Panc1 (cell line): ENCODE results near the gene LRBA. TPM values are rescaled to one million over a fixed set of nuclear protein-coding genes. Genes with fewer than 3 reads are reported as not detected.

Experiments used
- ATAC-seq: fragments of 200-7000 bp; cut with Tn5 transposase; 2 replicates; pipeline ENCODE4 v1.9.1; 2020; ENCODE audit warnings: mild to moderate bottlenecking, moderate library complexity
- BruUV-seq: library from RNA; stranded (reverse); fragments of 400-500 nt; replicated peaks from 2 replicates; lab custom pipeline; 2021; lab: Mats Ljungman, UMichigan
- CTCF ChIA-PET: fragments of 300-600 bp; sonication (Branson Sonifier 250); formaldehyde crosslinking; loops from one replicate; lab custom pipeline; 2022; ENCODE audit warnings: antibody characterized with exemption; lab: Charles Lee
- POLR2A ChIA-PET: fragments of 300-600 bp; sonication (Branson Sonifier 250); formaldehyde crosslinking; loops from one replicate; lab custom pipeline; 2022; ENCODE audit warnings: antibody characterized with exemption; lab: Charles Lee
- DNase-seq: peaks from one replicate; pipeline ENCODE4 v3.0.0-alpha.2; 2010; ENCODE audit warnings: low read depth, low spot score
- H3K27ac ChIP-seq: 2 replicates; pipeline ENCODE4 v1.5.1; 2011; ENCODE audit warnings: mild to moderate bottlenecking, low read length, inconsistent platforms
- H3K27me3 ChIP-seq: fragments of 200-500 bp; sonication (Bioruptor generic); 2 replicates; pipeline ENCODE4 v1.6.0; 2014; ENCODE audit warnings: low read length, inconsistent platforms; ENCODE audit not compliant: control insufficient read depth, insufficient read depth
- H3K36me3 ChIP-seq: fragments of 200-500 bp; sonication (Bioruptor generic); 2 replicates; pipeline ENCODE4 v1.5.1; 2014; ENCODE audit warnings: inconsistent platforms, mild to moderate bottlenecking, low read length, moderate library complexity; ENCODE audit not compliant: control insufficient read depth, insufficient read depth
- H3K4me1 ChIP-seq: 2 replicates; pipeline ENCODE4 v1.5.1; 2011; ENCODE audit warnings: inconsistent platforms, mild to moderate bottlenecking, low read length, moderate library complexity; ENCODE audit not compliant: control insufficient read depth, insufficient read depth
- H3K4me3 ChIP-seq, 2 experiments: 2 replicates each; pipeline ENCODE4 v1.5.1; 2011 to 2012; ENCODE audit warnings: low read depth in 2 of 2, low read length in 2 of 2, mild to moderate bottlenecking in 2 of 2, inconsistent platforms in 1 of 2, moderate library complexity in 1 of 2
- H3K9me3 ChIP-seq: fragments of 200-500 bp; sonication (Bioruptor generic); 2 replicates; pipeline ENCODE4 v1.5.1; 2014; ENCODE audit warnings: low read depth, mild to moderate bottlenecking, inconsistent platforms, low read length, moderate library complexity; ENCODE audit not compliant: control insufficient read depth, insufficient read depth
- POLR2AphosphoS5 ChIP-seq: IDR thresholded peaks from 2 replicates; pipeline ENCODE4 v1.6.1; 2012; ENCODE audit warnings: mild to moderate bottlenecking, low read depth, low read length, moderate library complexity
- SIN3A ChIP-seq: IDR thresholded peaks from 2 replicates; pipeline ENCODE4 v1.6.1; 2012; ENCODE audit warnings: low read depth, mild to moderate bottlenecking, low read length, moderate library complexity, borderline replicate concordance; ENCODE audit not compliant: insufficient read depth
- TCF7L2 ChIP-seq: IDR thresholded peaks from 2 replicates; pipeline ENCODE4 v1.6.1; 2011; ENCODE audit warnings: mild to moderate bottlenecking, low read depth, low read length, inconsistent platforms
- in situ Hi-C: cut with HindIII; loops from 2 replicates; pipeline ENCODE4 v1.10.0; 2016; ENCODE audit warnings: low sequenced_read_pairs, low pct_unique_long_range_greater_than_20kb
- intact Hi-C: fragments of 100-400 bp; cut with micrococcal nuclease; formaldehyde crosslinking; loops from one replicate; pipeline ENCODE4 v1.10.0; 2022; ENCODE audit not compliant: unreplicated experiment
- total RNA-seq: library from RNA; stranded (reverse); gene quantifications from one replicate; pipeline ENCODE4 v1.2.1, GENCODE V29; 2021; ENCODE audit not compliant: unreplicated experiment
- TF ChIP-seq, protein P1 (sequence below): fragments of 450-650 bp; IDR thresholded peaks from 2 replicates; pipeline ENCODE4 v1.5.1; 2017; ENCODE audit warnings: mild to moderate bottlenecking
- TF ChIP-seq, protein P2 (sequence below), 2 experiments: IDR thresholded peaks; 2 replicates each; pipeline ENCODE4 v1.6.1; 2011 to 2012; ENCODE audit warnings: low read depth in 2 of 2, control low read depth in 1 of 2, low read length in 1 of 2, mild to moderate bottlenecking in 1 of 2, moderate library complexity in 1 of 2; ENCODE audit not compliant: insufficient read depth in 1 of 2

LRBA gene
- total RNA-seq, 1 experiment from 2014 or later = 26.4 TPM

DNA sequence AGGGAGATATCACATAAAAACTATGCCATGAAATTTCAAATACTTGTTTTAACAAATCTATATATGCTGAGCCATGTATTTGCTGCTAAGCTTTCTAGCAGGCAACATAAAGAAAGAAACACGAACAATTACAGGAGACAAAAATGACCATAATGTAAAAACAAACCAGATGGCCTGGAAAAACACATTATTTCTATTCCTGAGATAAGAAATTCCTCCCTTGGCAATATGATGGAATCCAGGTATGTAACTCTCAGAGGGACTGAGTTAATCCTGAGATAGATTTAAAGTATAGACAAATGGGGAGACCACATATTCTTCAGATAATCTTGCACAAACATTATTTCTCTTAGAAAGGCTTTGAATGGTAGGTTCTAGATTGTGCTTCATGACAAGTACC, 657.3 kb downstream of the LRBA start:
- no peaks in the 10 kb centered on the region for H3K4me1 ChIP-seq
- no peaks in the 10 kb centered on the region for H3K27me3 ChIP-seq
- POLR2A ChIA-PET = no interaction called here
- in situ Hi-C loops (no loop called here), intact Hi-C loops (no loop called here)
- DNase-seq = no peak
- ATAC-seq = no peak
- no peaks in the 10 kb centered on the region for H3K36me3 ChIP-seq
- H3K27ac ChIP-seq = no peak overlapping the region
- TF ChIP-seq, protein P1, sequence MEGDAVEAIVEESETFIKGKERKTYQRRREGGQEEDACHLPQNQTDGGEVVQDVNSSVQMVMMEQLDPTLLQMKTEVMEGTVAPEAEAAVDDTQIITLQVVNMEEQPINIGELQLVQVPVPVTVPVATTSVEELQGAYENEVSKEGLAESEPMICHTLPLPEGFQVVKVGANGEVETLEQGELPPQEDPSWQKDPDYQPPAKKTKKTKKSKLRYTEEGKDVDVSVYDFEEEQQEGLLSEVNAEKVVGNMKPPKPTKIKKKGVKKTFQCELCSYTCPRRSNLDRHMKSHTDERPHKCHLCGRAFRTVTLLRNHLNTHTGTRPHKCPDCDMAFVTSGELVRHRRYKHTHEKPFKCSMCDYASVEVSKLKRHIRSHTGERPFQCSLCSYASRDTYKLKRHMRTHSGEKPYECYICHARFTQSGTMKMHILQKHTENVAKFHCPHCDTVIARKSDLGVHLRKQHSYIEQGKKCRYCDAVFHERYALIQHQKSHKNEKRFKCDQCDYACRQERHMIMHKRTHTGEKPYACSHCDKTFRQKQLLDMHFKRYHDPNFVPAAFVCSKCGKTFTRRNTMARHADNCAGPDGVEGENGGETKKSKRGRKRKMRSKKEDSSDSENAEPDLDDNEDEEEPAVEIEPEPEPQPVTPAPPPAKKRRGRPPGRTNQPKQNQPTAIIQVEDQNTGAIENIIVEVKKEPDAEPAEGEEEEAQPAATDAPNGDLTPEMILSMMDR = no peak
- TF ChIP-seq POLR2AphosphoS5 = no peak
- TF ChIP-seq, protein P2, sequence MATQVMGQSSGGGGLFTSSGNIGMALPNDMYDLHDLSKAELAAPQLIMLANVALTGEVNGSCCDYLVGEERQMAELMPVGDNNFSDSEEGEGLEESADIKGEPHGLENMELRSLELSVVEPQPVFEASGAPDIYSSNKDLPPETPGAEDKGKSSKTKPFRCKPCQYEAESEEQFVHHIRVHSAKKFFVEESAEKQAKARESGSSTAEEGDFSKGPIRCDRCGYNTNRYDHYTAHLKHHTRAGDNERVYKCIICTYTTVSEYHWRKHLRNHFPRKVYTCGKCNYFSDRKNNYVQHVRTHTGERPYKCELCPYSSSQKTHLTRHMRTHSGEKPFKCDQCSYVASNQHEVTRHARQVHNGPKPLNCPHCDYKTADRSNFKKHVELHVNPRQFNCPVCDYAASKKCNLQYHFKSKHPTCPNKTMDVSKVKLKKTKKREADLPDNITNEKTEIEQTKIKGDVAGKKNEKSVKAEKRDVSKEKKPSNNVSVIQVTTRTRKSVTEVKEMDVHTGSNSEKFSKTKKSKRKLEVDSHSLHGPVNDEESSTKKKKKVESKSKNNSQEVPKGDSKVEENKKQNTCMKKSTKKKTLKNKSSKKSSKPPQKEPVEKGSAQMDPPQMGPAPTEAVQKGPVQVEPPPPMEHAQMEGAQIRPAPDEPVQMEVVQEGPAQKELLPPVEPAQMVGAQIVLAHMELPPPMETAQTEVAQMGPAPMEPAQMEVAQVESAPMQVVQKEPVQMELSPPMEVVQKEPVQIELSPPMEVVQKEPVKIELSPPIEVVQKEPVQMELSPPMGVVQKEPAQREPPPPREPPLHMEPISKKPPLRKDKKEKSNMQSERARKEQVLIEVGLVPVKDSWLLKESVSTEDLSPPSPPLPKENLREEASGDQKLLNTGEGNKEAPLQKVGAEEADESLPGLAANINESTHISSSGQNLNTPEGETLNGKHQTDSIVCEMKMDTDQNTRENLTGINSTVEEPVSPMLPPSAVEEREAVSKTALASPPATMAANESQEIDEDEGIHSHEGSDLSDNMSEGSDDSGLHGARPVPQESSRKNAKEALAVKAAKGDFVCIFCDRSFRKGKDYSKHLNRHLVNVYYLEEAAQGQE (IDR thresholded peaks at IDR 0.05; ENCODE audit: insufficient read depth in 1 of 2, low read depth in 2 of 2, low read length in 1 of 2) = no peak
- no peak for TF ChIP-seq SIN3A
- TF ChIP-seq TCF7L2 = no peak
- no peak overlapping the region for H3K4me3 ChIP-seq
- no peaks in the 10 kb centered on the region for H3K9me3 ChIP-seq
- CTCF ChIA-PET = no interaction called here
- BruUV-seq = no TSS peak

DNA sequence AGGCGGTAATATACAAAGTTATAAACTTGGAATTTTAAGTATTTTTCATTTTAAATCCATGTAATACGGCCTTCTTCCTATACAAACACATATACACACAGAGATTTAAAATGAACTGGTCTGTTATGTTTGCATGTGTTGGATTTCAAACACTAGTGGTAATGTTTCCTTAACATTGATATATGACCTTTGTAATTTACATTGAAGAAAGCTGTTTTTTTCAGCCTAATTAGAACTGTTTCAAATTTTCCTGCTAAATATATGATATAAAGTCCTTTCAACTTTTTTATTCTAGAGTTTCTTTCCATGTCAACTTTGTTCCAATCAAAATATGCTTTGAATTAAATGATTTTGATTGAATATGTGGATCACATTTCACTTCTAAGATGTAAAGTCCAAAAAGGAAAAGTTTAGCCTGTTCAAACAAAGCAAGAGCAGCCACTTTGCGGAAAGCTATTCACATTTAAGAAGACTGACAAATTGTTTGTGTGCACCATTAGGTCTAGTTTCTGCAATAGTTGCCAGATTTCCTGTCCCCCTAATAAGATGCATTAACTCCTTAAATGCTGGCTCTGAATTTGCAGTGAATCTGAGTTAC, 659.1 kb downstream of the LRBA start:
- POLR2A ChIA-PET = no interaction called here
- intact Hi-C loops = no loop called here
- Histone ChIP-seq H3K27ac (no peak overlapping the region), H3K36me3 (no peaks in the 10 kb centered on the region), H3K4me1 (no peaks in the 10 kb centered on the region), H3K9me3 (no peaks in the 10 kb centered on the region), H3K27me3 (no peaks in the 10 kb centered on the region), H3K4me3 (no peak overlapping the region)
- DNase-seq = no peak
- CTCF ChIA-PET = no interaction called here
- in situ Hi-C loops = no loop called here
- BruUV-seq = no TSS peak
- ATAC-seq = no peak
- TF ChIP-seq, protein P1 = no peak
- TF ChIP-seq POLR2AphosphoS5 = no peak
